Fibroblast of villous mesenchyme (primary cell): ENCODE results near the gene EGF. TPM values are rescaled to one million over a fixed set of nuclear protein-coding genes. Genes with fewer than 3 reads are reported as not detected.

Experiments
- DNase-seq: peaks from one replicate; pipeline ENCODE4 v3.0.0-alpha.2; 2010; ENCODE audit warnings: low read depth
- H3K4me3 ChIP-seq: 2 replicates; pipeline ENCODE4 v1.5.1; 2011; ENCODE audit warnings: low read depth, mild to moderate bottlenecking, low read length
- total RNA-seq: library from RNA; depleted of rRNA; stranded (reverse); fragments of >200 nt; gene quantifications from 2 replicates; pipeline ENCODE4 v1.2.3, GENCODE V29; 2012
- TF ChIP-seq, protein P1 (sequence below): IDR thresholded peaks from 2 replicates; pipeline ENCODE4 v1.5.1; 2012; ENCODE audit warnings: low read depth, mild to moderate bottlenecking, low read length; ENCODE audit not compliant: insufficient read depth

Gene EGF
- total RNA-seq, 1 donor, result 6.5 TPM

DNA sequence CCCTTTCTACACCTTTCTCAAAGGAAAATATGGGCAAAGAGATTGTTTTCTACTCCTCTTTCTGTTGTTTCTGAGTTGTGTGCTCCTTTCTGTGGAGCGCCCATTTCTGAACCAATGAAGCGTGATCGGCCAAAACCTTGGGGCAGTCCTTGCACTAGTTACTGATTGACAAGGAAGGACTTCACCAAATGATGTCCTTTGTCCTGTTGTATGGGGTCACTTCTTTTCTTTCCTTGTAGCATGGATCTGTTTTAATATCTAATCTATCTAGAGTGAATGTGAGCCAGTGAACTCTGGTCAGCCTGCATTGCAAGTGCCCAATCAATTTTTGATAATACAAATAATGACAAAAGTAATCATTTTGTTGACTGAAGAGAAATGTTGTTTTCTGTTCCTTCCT is 94.5 kb downstream of the EGF start:
- DNase-seq, result no peak
- TF ChIP-seq, protein P1, sequence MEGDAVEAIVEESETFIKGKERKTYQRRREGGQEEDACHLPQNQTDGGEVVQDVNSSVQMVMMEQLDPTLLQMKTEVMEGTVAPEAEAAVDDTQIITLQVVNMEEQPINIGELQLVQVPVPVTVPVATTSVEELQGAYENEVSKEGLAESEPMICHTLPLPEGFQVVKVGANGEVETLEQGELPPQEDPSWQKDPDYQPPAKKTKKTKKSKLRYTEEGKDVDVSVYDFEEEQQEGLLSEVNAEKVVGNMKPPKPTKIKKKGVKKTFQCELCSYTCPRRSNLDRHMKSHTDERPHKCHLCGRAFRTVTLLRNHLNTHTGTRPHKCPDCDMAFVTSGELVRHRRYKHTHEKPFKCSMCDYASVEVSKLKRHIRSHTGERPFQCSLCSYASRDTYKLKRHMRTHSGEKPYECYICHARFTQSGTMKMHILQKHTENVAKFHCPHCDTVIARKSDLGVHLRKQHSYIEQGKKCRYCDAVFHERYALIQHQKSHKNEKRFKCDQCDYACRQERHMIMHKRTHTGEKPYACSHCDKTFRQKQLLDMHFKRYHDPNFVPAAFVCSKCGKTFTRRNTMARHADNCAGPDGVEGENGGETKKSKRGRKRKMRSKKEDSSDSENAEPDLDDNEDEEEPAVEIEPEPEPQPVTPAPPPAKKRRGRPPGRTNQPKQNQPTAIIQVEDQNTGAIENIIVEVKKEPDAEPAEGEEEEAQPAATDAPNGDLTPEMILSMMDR, result no peak
- no peak overlapping the region for H3K4me3 ChIP-seq

DNA sequence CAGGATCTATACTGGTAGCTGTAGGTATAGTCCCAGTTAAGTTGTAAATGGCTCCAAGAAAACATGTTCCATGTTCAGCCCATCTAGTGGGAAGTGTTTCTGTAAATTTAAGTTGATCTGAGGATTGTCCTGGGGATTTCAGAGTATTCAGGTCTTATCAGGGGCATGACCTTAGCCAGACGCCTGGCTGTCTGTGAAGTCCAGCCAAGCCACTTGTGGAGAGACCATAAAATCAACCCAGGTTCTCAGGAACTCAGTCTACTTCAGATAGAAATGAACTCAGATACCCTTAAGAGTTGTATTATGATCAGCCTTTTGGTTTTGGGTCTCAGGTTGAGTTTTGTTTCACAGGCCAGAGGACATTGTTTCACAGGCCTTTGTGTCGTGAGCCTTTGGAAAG is 95.9 kb downstream of the EGF start:
- DNase-seq, result no peak
- TF ChIP-seq, protein P1, result no peak
- H3K4me3 ChIP-seq, result no peak overlapping the region

DNA sequence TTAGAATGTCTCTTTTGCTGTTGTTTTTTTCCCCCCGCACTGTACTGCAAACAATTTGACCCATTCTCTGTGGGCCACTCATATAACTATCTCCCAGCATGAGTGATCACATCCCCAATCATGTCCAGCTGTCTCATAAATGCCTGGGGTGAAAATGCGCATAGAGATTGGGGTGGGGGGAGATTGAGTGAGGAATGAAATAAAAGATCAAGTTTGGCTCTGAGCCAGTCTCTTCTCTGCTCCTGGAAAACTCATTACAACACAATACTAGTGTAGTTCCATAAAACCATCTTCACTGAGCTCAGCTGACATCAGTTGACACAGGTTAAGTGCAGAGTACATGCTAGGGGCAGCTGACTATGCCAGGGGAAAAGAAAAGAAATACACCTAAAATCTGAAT is 96.9 kb downstream of the EGF start:
- no peak for DNase-seq
- TF ChIP-seq, protein P1, result no peak

DNA sequence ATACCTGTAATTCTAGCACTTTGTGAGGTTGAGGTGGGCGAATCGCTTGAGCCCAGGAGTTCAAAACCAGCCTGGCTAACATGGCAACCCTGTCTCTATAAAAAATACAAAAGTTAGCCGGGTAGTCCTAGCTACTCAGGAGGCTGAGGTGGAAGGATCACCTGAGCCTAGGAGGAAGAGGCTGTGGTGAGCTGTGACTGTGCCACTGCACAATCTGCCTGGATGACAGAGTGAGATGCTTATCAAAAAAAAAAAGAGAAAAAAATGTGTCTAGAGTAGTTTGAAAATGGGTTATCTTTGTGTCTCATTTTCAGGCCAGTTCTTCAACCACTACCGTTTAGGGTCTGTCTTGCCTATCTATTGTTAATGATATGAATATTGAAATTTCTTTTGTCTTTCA is 98.1 kb downstream of the EGF start:
- TF ChIP-seq, protein P1, result no peak
- no peak for DNase-seq

More for the DNA sequence above, 96.9 kb downstream of the EGF start:
- no peak overlapping the region for H3K4me3 ChIP-seq

DNA sequence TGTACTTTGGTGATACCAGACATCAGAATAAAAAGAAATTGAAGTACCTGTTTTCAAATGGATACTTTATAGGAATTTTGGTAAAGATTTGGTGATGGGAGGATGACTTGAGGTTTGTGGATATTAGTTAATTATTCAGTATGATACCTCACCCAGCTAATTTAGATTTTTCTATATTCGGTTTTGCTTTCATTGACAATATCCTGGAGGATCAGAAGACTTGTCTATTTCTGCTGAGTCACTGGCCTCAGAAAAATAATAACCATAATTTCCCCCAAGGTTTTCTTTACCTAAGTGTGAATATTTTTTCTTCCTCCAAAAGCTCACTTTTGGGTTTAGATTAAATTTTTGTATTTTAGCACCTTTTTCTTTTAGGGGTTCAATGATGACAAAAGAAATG is 100.2 kb downstream of the EGF start:
- no peak overlapping the region for H3K4me3 ChIP-seq
- TF ChIP-seq, protein P1, result no peak
- no peak for DNase-seq

More for the DNA sequence above, 98.1 kb downstream of the EGF start:
- H3K4me3 ChIP-seq, result no peak overlapping the region

DNA sequence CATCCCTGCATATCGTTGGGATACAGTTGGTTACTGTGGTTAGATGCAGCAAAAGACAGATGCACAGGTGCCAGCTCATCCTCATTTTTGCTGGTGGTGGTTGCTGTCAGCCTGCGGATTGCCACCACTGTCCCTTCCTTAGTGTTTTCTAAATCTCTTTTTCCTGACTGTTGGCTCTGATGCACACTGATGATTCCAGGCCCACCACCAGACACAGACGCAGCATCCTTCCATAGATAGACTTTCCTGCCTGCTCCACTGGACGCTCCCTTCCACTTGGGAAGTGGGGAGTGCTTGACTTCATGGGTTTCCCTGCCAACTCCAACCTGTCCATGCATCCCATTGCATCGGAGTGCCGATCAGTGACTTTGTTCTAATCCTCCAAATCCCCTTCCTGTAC is 101.5 kb downstream of the EGF start:
- TF ChIP-seq, protein P1, result no peak
- H3K4me3 ChIP-seq, result no peak overlapping the region
- DNase-seq, result no peak

DNA sequence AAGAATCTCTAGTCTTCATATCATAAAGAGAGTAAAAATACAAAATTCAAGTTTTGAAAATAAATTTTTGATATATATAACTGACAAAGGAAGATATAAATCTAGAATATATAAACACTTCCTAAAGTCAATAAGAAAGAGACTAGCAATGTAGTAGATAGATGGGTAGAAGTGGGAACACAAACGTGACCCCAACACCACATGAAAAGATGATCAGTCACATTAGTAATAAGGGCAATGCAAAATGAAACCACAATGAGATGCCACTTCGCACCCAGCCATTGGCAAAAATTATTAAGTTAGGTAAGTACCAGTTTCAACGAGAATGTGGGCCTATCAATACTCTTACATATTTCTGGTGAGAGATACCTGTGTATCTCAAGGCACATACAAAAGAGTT is 106.5 kb downstream of the EGF start:
- H3K4me3 ChIP-seq, result no peak overlapping the region
- TF ChIP-seq, protein P1, result no peak
- DNase-seq, result no peak
